BLaER1 treated with 17β-estradiol and CSF1 and Interleukin-3, amounts not matched to agents 10 nM and 100 nM (cell line): ENCODE data around the gene TTLL6.
A peak's percentile ranks its signal among the peaks of the same experiment; 100 is the strongest.

Source experiments
- H3K27ac ChIP-seq, 11 experiments: shearing (Covaris generic); formaldehyde crosslinking; 2 replicates each; pipeline ENCODE4 v1.8.1; 2022
- H3K27me3 ChIP-seq, 11 experiments: shearing (Covaris generic); formaldehyde crosslinking; 2 replicates each; pipeline ENCODE4 v1.8.1; 2022
- H3K36me3 ChIP-seq, 11 experiments: shearing (Covaris generic); formaldehyde crosslinking; 2 replicates each; pipeline ENCODE4 v1.8.1; 2022
- H3K4me1 ChIP-seq, 10 experiments: shearing (Covaris generic); formaldehyde crosslinking; 2 replicates each; pipeline ENCODE4 v1.8.1; 2022
- H3K4me2 ChIP-seq, 11 experiments: shearing (Covaris generic); formaldehyde crosslinking; 2 replicates each; pipeline ENCODE4 v1.8.1; 2022
- H3K4me3 ChIP-seq, 10 experiments: shearing (Covaris generic); formaldehyde crosslinking; 2 replicates each; pipeline ENCODE4 v1.8.1; 2022
- H3K9ac ChIP-seq, 11 experiments: shearing (Covaris generic); formaldehyde crosslinking; 2 replicates each; pipeline ENCODE4 v1.8.1; 2022
- H3K9me3 ChIP-seq, 11 experiments: shearing (Covaris generic); formaldehyde crosslinking; replicated peaks in 1 of 11; 2 replicates each; pipeline ENCODE4 v1.8.1; 2022
- H4K20me1 ChIP-seq, 11 experiments: shearing (Covaris generic); formaldehyde crosslinking; 2 replicates each; pipeline ENCODE4 v1.8.1; 2022
- Cebpa-rat ChIP-seq, 11 experiments: shearing (Covaris generic); IDR thresholded peaks; 2 replicates each; pipeline ENCODE4 v1.8.1; 2022

TTLL6 gene

DNA sequence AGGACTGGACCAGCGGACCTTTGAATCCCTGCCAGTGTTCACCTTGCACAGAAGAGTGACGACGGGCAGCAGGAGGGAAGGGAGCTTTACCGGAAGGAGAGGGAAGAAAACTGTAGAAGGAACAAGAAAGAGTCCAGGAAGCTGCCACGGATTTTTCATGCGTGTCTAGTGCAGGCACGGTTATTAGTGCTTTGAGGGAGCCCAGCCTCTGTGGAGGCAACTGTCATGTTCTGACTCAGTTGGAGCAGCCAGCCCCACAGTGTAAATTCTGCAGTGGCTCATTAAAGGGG lies 82.0 kb downstream of the TTLL6 start:
- Histone ChIP-seq H3K4me3 (no peak overlapping the region), H3K9me3 (peaks cover 0 to 25% (median 10%) of the 10 kb centered on the region in 11 experiments; a peak in 12 of 22 replicates), H3K4me2 (no peak overlapping the region), H3K36me3 (no peaks in the 10 kb centered on the region), H3K9ac (no peak overlapping the region), H3K27ac (no peak overlapping the region), H3K27me3 (peaks cover 100% of the 10 kb centered on the region in 11 experiments), H4K20me1 (peaks cover 0 to 87% (median 65%) of the 10 kb centered on the region in 11 experiments; a peak in 17 of 22 replicates), H3K4me1 (no peaks in the 10 kb centered on the region)
- TF ChIP-seq Cebpa-rat (IDR thresholded peaks at IDR 0.05), result no peak

DNA sequence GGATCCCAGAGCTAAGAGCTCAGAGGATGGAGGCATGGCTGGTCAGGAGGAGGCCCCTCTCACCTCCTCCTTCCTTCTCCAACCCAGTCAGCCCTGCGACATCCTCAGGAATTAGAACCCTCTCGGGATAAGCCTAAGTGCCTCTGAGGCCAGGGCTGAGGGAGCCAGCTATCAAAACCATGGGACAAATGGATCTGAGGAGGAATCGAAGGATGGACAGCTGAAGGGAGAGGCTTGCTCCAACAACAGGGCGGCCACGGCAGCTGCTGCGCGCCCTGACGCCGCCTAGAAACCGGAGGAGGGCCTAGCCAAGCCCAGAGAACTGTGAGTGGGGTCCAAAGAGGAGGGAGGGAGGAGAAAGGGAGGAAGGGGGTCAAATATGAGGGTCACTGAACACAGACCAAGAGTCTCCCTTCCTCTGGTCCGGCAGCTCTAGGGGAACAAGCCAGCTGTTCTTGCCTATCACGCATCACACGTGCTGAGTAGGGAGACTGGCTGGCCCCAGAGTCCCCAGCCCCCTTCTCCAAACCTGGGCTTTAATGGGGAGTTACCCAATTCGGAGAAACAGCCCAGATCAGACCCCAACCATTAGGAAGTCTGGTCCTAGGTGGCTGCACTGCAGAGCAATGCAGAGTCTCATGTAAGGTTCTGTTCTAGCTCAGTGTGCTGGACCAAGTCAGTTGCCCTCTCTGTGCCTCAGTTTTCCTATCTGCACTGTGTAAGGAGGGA lies 82.5 kb downstream of the TTLL6 start:
- Histone ChIP-seq H3K9me3 (peaks cover 0 to 20% (median 10%) of the 10 kb centered on the region in 11 experiments; a peak in 12 of 22 replicates), H3K4me3 (no peak overlapping the region), H3K36me3 (no peaks in the 10 kb centered on the region), H3K4me2 (no peak overlapping the region), H4K20me1 (peaks cover 0 to 92% (median 67%) of the 10 kb centered on the region in 11 experiments; a peak in 17 of 22 replicates), H3K27ac (no peak overlapping the region), H3K4me1 (peaks cover 0 to under 1% (median 0%) of the 10 kb centered on the region in 10 experiments; a peak in 1 of 20 replicates), H3K27me3 (peaks cover 100% of the 10 kb centered on the region in 11 experiments), H3K9ac (no peak overlapping the region)
- no peak for TF ChIP-seq Cebpa-rat (IDR thresholded peaks at IDR 0.05)

DNA sequence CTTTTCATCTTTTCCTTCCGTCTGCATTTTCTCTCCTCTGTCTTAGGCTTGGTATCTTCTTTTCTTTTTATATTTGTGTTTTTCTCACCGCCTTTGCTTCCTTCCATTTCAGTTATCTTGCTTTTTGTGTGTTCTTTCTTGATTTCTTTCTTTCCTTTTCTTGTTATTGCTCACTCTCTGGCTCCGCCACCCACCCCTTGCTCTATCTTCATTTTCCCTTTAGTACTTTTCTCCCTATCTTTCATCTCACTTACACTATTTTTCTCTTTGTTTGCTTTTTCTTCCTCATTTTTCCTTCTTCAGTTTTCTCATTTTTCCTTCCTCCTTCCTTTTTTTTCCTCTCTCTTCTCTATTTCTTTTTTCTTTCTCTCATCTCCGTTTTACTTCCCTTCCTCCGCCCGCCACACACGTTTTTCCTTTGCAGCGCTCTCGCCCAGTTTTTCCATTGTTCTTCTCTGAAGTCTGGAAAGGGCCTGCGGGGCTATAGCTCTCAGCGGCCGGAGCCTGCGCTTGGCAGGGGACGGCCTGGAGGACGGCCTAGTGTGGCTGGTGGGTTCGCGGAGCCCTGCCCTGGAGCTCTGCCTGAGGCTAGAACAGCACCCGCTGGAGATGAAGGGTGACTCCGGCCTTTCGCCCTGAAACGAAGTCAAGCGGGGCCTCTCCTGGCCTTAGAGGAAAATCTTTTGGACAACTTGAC lies 83.2 kb downstream of the TTLL6 start:
- Histone ChIP-seq H3K4me1 (peaks cover 0 to 5% (median 0%) of the 10 kb centered on the region in 10 experiments; a peak in 2 of 20 replicates), H3K4me2 (no peak overlapping the region), H4K20me1 (peaks cover 0 to 91% (median 65%) of the 10 kb centered on the region in 11 experiments; a peak in 17 of 22 replicates), H3K36me3 (no peaks in the 10 kb centered on the region), H3K9me3 (peaks cover 0 to 13% (median 4%) of the 10 kb centered on the region in 11 experiments; a peak in 10 of 22 replicates), H3K27me3 (peaks cover 100% of the 10 kb centered on the region in 11 experiments), H3K4me3 (no peak overlapping the region), H3K27ac (no peak overlapping the region), H3K9ac (no peak overlapping the region)
- no peak for TF ChIP-seq Cebpa-rat (IDR thresholded peaks at IDR 0.05)

DNA sequence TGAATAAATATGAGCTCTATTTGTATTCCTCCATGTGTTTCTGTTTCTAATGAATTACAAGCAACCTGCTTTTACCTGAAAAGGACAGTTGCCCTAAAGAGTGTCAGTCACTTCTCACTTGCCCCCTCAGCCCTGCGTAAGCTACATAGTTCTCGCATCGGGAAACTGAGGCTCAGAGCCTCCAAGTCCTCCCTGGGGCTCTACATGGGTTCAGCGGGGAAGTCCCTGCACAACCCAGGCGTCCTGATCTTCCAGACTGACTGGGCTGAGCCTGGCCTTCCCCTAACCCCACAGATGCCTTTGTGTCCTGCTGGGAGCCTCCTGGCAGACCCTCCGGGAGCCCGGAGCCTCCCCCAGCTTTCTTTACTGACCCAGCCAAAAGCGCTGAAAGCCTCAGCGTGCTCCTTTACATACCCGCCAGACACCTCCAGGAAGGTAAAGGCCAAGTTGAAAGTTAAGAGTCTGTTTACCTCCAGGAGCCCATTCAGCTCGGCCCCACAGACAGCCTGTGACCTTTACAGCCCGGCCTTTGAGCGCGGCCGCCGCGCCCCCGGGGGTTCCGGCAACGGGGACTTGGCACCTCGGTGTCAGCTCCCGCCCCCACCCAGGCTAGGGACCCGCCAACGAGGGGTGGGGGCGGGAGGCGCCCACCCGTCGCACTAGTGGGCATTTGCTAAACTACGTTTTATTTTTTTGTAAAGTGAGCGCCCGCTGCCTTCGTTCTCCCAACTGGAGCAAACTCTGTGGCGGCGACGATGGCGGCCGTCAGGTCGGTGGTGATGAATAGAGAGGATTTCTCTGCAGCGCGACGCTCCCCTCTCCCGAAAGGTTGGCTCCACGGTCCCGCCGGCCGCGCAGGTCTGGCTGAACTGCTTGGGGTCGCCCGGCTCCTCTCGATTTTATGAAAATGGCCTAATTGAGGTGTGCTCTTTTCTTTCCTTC lies 84.1 kb downstream of the TTLL6 start:
- H3K36me3 ChIP-seq, result no peaks in the 10 kb centered on the region
- no peak overlapping the region for H3K4me3 ChIP-seq
- H3K4me2 ChIP-seq, result no peak overlapping the region
- H3K4me1 ChIP-seq, result peaks cover 0 to 13% (median 0%) of the 10 kb centered on the region in 10 experiments; a peak in 4 of 20 replicates
- H3K9me3 ChIP-seq, result peaks cover 0 to 8% (median 0%) of the 10 kb centered on the region in 11 experiments; a peak in 3 of 22 replicates
- H3K27me3 ChIP-seq, result peaks cover 100% of the 10 kb centered on the region in 11 experiments
- no peak overlapping the region for H3K27ac ChIP-seq
- H4K20me1 ChIP-seq, result peaks cover 0 to 91% (median 65%) of the 10 kb centered on the region in 11 experiments; a peak in 17 of 22 replicates
- no peak overlapping the region for H3K9ac ChIP-seq
- TF ChIP-seq Cebpa-rat (IDR thresholded peaks at IDR 0.05), result no peak

DNA sequence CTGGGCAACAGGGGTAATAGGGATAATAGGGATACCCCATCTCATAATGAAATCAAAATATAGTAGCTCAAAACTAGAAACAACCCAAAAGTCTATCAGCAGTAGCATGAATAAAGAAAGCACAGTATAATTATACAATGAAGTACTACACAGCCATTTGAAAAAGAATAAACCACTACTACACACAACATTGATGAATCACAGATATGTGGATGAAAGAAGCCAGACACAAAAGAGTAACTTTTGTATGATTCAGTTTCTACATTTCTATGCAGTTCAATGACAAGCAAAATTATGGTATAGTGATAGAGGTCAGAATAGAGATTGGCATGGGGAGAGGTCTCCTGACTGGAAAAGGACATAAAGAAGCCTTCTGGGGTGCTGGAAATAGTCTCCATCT lies 85.7 kb downstream of the TTLL6 start:
- H3K27me3 ChIP-seq, result peaks cover 100% of the 10 kb centered on the region in 11 experiments
- no peak overlapping the region for H3K9ac ChIP-seq
- peaks cover 0 to 91% (median 78%) of the 10 kb centered on the region in 11 experiments; a peak in 17 of 22 replicates for H4K20me1 ChIP-seq
- H3K4me2 ChIP-seq, result no peak overlapping the region
- H3K9me3 ChIP-seq, result 0 out of 22 replicates have a peak, but pooled peaks cover 0 to 2% (median 0%) of the 10 kb centered on the region in 11 experiments
- H3K4me3 ChIP-seq, result no peak overlapping the region
- TF ChIP-seq Cebpa-rat (IDR thresholded peaks at IDR 0.05), result no peak
- peaks cover 0 to 14% (median 0%) of the 10 kb centered on the region in 10 experiments; a peak in 4 of 20 replicates for H3K4me1 ChIP-seq
- H3K36me3 ChIP-seq, result no peaks in the 10 kb centered on the region
- H3K27ac ChIP-seq, result no peak overlapping the region

DNA sequence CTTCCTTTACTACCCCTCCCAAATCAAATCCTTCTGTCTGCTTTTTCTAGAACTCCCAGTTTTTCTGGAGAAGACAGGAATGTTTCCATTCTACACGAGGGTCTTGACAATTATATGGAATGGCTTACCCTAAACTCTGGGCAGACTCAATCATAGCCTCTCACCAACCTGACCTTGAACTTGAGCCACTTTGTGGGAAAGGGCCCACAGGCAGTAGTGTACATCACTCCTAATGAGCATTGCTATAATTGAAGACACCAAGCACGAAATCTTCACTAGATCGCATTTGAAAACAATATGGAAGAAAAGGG lies 86.8 kb downstream of the TTLL6 start:
- Histone ChIP-seq H3K9me3 (no peaks in the 10 kb centered on the region), H3K4me3 (no peak overlapping the region), H4K20me1 (peaks cover 0 to 91% (median 79%) of the 10 kb centered on the region in 11 experiments; a peak in 18 of 22 replicates), H3K9ac (no peak overlapping the region), H3K36me3 (no peaks in the 10 kb centered on the region), H3K27ac (no peak overlapping the region), H3K27me3 (peaks cover 100% of the 10 kb centered on the region in 11 experiments), H3K4me1 (peaks cover 0 to 14% (median 0%) of the 10 kb centered on the region in 10 experiments; a peak in 5 of 20 replicates), H3K4me2 (no peak overlapping the region)
- TF ChIP-seq Cebpa-rat (IDR thresholded peaks at IDR 0.05), result no peak

DNA sequence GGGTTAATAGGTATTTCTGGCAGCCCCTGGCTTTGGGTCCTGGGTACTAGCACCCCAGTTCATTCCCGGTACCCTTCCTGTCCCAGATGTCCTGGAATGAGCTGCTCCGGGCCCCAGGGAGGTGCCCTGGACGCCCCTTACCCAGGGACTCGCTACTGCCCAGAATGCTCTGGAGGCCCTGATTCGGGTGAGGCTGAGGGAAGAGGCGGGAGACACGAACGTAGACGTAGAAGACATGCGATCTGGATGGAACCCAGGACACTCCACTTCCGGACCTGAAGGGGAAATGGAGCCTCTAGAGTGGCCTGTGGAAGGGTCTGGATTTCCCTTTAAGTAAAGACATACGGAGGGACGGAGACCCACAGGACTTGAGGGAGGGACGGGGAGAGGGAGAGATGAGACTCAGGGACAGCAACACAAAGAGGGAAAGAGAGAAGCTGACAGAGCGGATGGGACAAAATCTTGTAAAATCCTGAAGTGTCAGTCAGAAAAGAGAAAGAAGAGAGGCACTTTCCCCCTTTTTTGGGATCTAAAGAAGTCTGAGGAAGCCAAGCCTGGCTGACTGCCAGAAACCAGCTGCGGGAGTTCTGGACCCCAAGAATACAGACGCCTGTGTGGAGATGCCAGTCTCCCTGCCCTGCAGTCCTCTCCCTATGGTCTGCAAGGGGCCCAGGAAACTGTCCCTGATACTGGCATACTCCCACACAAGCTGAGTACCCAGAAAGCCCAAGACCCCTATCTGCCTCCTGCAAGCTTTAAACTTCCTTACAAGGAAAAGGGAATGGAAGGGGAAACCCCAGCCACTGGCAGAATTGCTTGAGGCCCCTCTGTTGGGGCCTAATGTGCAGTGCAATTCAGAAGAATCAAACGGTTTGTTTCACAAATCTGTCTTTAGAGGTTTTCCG lies 87.4 kb downstream of the TTLL6 start:
- peaks cover 100% of the 10 kb centered on the region in 11 experiments for H3K27me3 ChIP-seq
- no peak overlapping the region for H3K4me3 ChIP-seq
- H3K9me3 ChIP-seq, result no peaks in the 10 kb centered on the region
- H3K4me1 ChIP-seq, result peaks cover 0 to 18% (median 0%) of the 10 kb centered on the region in 10 experiments; a peak in 5 of 20 replicates
- no peak for TF ChIP-seq Cebpa-rat (IDR thresholded peaks at IDR 0.05)
- peaks cover 0 to 91% (median 79%) of the 10 kb centered on the region in 11 experiments; a peak in 18 of 22 replicates for H4K20me1 ChIP-seq
- H3K27ac ChIP-seq, result no peak overlapping the region
- no peaks in the 10 kb centered on the region for H3K36me3 ChIP-seq
- peak overlapping the region in 2 of 11 experiments; percentile 53 to 65; a peak in 3 of 22 replicates for H3K4me2 ChIP-seq
- no peak overlapping the region for H3K9ac ChIP-seq
